Measurements from ENCODE around the gene CIP2A.

- TF ChIP-seq CTCF (IDR thresholded peaks at IDR 0.05) (no peak), ZFX (IDR thresholded peaks at IDR 0.05; ENCODE audit: borderline replicate concordance) (no peak)
Measured at GRCh38 chr3:108605491-108605890, 16.3 kb upstream of the CIP2A start.
